Kidney epithelial cell (primary cell): ENCODE measurements around the gene B4GALT5. TPM values are rescaled to one million over a fixed set of nuclear protein-coding genes. Genes with fewer than 3 reads are reported as not detected.
"Not testable (repeated sequence)": the region's sequence is repeated elsewhere in the genome, so short reads cannot be mapped to it uniquely, and the experiment has no call there.

ENCODE experiments used
- DNase-seq: peaks from one replicate; pipeline ENCODE4 v3.0.0-alpha.2; 2010; ENCODE audit warnings: low read depth
- H3K27me3 ChIP-seq: 2 replicates; pipeline ENCODE4 v1.6.0; 2011; ENCODE audit warnings: low read length; ENCODE audit not compliant: control insufficient read depth, insufficient read depth
- H3K36me3 ChIP-seq: 2 replicates; pipeline ENCODE4 v1.5.1; 2011; ENCODE audit warnings: low read length; ENCODE audit not compliant: control insufficient read depth, insufficient read depth
- H3K4me3 ChIP-seq: 2 replicates; pipeline ENCODE4 v1.5.1; 2011; ENCODE audit warnings: low read depth, mild to moderate bottlenecking, control low read depth, low read length
- total RNA-seq: library from RNA; depleted of rRNA; stranded (reverse); fragments of >200 nt; gene quantifications from 2 replicates; pipeline ENCODE4 v1.2.3, GENCODE V29; 2015
- TF ChIP-seq, protein P1 (sequence below): IDR thresholded peaks from 2 replicates; pipeline ENCODE4 v1.5.1; 2011; ENCODE audit warnings: mild to moderate bottlenecking, moderate library complexity, low read length, control low read depth, inconsistent platforms; ENCODE audit not compliant: insufficient read depth, poor library complexity, severe bottlenecking

B4GALT5 gene
- total RNA-seq, 1 donor from 2014 or later = 67.6 TPM

DNA sequence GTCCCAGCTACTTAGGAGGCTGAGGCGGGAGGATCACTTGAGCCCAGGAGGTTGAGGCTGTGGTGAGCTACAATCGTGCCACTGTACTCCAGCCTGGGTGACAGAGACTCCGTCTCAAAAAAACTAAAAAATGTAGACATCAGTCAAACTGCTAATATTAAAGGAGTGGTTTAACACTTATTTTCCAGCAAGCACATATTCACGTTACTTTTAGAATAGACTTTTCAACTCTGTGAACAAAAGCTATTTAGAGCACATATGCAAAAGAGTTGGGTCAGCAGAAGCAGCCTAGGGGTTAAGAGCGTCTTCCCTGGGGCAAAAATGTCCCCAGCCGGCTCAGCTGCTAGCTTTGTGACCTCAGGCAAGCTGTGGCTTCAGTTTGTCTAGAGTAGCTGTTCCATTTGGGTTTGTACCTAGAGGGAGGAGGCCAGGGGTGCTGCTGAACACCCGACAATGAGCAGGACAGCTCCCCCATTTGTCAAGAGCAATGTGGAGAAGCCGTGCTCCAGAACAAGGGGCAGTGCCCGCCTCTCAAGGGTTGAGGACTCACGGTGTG lies 83.2 kb downstream of the B4GALT5 start:
- H3K4me3 ChIP-seq = no peak overlapping the region
- no peaks in the 10 kb centered on the region for H3K27me3 ChIP-seq
- DNase-seq = no peak
- H3K36me3 ChIP-seq = peaks cover 1% of the 10 kb centered on the region
- TF ChIP-seq, protein P1, sequence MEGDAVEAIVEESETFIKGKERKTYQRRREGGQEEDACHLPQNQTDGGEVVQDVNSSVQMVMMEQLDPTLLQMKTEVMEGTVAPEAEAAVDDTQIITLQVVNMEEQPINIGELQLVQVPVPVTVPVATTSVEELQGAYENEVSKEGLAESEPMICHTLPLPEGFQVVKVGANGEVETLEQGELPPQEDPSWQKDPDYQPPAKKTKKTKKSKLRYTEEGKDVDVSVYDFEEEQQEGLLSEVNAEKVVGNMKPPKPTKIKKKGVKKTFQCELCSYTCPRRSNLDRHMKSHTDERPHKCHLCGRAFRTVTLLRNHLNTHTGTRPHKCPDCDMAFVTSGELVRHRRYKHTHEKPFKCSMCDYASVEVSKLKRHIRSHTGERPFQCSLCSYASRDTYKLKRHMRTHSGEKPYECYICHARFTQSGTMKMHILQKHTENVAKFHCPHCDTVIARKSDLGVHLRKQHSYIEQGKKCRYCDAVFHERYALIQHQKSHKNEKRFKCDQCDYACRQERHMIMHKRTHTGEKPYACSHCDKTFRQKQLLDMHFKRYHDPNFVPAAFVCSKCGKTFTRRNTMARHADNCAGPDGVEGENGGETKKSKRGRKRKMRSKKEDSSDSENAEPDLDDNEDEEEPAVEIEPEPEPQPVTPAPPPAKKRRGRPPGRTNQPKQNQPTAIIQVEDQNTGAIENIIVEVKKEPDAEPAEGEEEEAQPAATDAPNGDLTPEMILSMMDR = no peak

DNA sequence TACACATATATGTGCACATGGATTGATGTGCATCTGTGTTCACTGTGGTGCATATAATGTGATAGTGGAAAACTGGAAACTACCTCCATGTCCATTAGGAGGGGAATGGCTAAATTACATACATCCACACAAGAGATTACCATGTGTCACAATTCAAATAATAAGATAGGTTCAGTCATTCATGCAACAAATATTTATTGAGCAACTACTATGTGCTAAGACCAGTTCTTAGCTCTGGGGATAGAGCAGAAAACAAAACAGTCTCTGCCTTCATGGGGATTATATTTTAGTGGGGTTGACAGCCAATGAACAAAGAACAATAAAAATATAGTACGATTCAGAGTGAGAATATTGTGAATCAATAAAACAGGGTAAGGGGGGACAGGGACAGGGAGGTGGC lies 84.1 kb downstream of the B4GALT5 start:
- H3K27me3 ChIP-seq = no peaks in the 10 kb centered on the region
- H3K4me3 ChIP-seq = no peak overlapping the region
- no peak for DNase-seq
- no peaks in the 10 kb centered on the region for H3K36me3 ChIP-seq
- TF ChIP-seq, protein P1 = no peak

DNA sequence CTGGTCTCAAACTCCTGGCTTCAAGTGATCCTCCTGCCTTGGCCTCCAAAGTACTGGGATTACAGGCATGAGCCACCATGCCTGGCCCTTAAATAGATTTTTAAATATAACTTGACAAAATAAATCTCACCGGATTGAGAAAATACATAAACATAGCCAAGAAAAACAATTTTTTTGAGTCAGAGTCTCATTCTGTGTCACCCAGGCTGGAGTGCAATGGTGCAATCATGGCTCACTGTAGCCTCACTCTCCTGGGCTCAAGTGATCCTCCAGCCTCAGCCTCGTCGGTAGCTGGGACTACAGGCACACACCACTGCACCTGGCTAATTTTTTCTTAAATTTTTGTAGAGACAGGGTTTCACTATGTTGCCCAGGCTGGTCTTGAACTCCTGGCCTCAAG lies 85.4 kb downstream of the B4GALT5 start:
- not testable (repeated sequence) for H3K4me3 ChIP-seq, H3K36me3 ChIP-seq, H3K27me3 ChIP-seq, DNase-seq

DNA sequence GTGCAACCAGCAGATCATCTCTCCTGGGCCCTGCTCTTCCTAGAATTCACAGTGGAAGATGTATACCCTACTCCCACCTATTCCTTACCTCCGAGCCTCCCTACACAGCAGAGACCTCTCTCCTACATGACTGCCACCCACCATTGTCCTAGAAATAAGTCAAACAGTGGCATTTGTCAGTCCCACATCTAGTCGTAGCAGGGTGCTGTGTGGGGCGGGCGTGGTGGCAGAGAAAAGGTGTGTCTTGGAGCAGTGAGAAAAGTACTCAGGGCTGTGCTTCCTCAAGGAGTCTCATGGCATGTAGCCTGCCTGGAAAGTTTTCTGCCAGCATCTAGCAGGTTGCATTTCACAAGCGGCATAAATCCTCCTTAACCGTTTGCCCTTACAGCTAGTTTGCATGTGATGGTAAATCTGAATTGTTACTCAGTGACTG lies 86.3 kb downstream of the B4GALT5 start:
- TF ChIP-seq, protein P1 = no peak
- Histone ChIP-seq H3K27me3 (no peaks in the 10 kb centered on the region), H3K4me3 (no peak overlapping the region), H3K36me3 (no peaks in the 10 kb centered on the region)
- DNase-seq = no peak

GRCh38 chr20:49624988-49625387 lies 88.7 kb downstream of the B4GALT5 start:
- not testable (repeated sequence) for H3K4me3 ChIP-seq, H3K27me3 ChIP-seq, H3K36me3 ChIP-seq, DNase-seq

DNA sequence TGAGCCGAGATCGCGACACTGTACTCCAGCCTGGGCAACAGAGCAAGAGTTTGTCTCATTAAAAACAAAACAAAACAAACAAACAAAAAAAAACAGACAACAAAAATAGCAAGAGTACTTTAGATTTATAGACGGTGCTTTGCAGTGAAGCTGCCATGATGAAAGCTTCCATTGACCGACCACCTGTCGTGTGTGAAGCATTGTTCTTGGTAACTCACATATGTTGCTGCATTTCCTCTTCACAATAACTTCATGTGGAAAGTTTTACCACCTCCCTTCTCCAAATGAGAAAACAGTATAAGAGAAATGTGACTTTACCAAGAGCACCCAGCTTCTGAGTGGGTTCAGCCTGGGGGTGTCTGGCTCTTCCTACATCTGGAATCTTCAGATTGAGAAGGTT lies 89.4 kb downstream of the B4GALT5 start:
- H3K36me3 ChIP-seq = no peaks in the 10 kb centered on the region
- H3K27me3 ChIP-seq = no peaks in the 10 kb centered on the region
- no peak overlapping the region for H3K4me3 ChIP-seq
- TF ChIP-seq, protein P1 = no peak
- DNase-seq = no peak

DNA sequence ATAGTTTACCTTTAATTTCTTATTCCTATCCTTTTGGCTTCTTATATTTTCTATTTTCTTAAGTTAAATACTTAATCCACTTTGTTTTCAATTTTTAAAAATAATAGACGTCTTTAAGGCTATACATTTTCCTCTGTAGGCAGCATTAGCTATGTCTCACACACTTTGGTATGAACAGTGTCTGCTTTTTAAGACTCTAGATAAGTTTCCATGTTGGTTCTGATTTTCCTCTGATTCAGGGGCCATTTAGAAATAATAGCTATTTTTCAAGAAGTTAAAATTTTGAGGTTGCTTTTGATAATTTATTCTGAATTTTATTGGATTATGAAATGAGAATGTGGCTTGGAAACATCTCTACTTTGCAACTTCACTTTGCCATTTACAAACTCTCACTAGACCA lies 91.4 kb downstream of the B4GALT5 start:
- no peaks in the 10 kb centered on the region for H3K27me3 ChIP-seq
- H3K36me3 ChIP-seq = no peaks in the 10 kb centered on the region
- no peak overlapping the region for H3K4me3 ChIP-seq
- no peak for DNase-seq
- TF ChIP-seq, protein P1 = no peak
